HepG2 (cell line): Measurements from ENCODE around the gene IP6K3. TPM values are rescaled to one million over a fixed set of nuclear protein-coding genes. Genes with fewer than 3 reads are reported as not detected.

ENCODE experiments used
- AHR ChIP-seq: IDR thresholded peaks from 2 replicates; pipeline ENCODE4 v1.6.1; 2018; ENCODE audit warnings: missing genetic modification reagents, missing compliant biosample characterization
- CEBPB ChIP-seq: IDR thresholded peaks from 2 replicates; pipeline ENCODE4 v1.6.1; 2011; ENCODE audit warnings: low read depth, low read length, improper control_type of control experiment, borderline replicate concordance
- HOXD1 ChIP-seq: sonication (generic); formaldehyde crosslinking; IDR thresholded peaks from 2 replicates; pipeline ENCODE4 v1.5.0; 2020; ENCODE audit warnings: missing genetic modification reagents
- ZFP36 ChIP-seq: fragments of 150-350 bp; IDR thresholded peaks from 2 replicates; pipeline ENCODE4 v1.6.1; 2018; ENCODE audit warnings: borderline replicate concordance, low read length, low read depth; ENCODE audit not compliant: partially characterized antibody
- ZNF24 ChIP-seq: fragments of 450-650 bp; IDR thresholded peaks from 2 replicates; pipeline ENCODE4 v1.6.1; 2017; ENCODE audit warnings: antibody characterized with exemption, mild to moderate bottlenecking
- ZNF468 ChIP-seq: sonication (generic); formaldehyde crosslinking; IDR thresholded peaks from 2 replicates; pipeline ENCODE4 v1.8.0; 2022; ENCODE audit warnings: mild to moderate bottlenecking, moderate library complexity, missing genetic modification reagents
- polyA plus RNA-seq, 8 experiments: library from polyadenylated mRNA; depleted of rRNA in 3 of 8; stranded (reverse) in 7 of 8; unstranded in 1 of 8; fragments of >200 nt; fragmentation: Illumina TruSeq in 4 of 8; extraction: Trizol in 4 of 8; gene quantifications; 2 replicates each; pipeline versions ENCODE4 v1.2.1 to v1.2.3, GENCODE V29; 2011 to 2016; ENCODE audit warnings: low read depth in 4 of 8, missing spikeins in 1 of 8, mixed read lengths in 1 of 8; ENCODE audit not compliant: insufficient read depth in 1 of 8
- total RNA-seq, 5 experiments: library from RNA; depleted of rRNA; stranded (reverse); fragments of >200 nt; fragmentation: Illumina TruSeq; extraction: Trizol; gene quantifications; 2 replicates each; pipeline ENCODE4 v1.2.3, GENCODE V29; 2016; ENCODE audit warnings: low read depth in 1 of 5
- TF ChIP-seq, protein P1 (sequence below): sonication (generic); formaldehyde crosslinking; IDR thresholded peaks from 2 replicates; pipeline ENCODE4 v1.4.0; 2020; ENCODE audit warnings: missing genetic modification reagents
- TF ChIP-seq, protein P2 (sequence below): IDR thresholded peaks from 2 replicates; pipeline ENCODE4 v1.6.1; 2016
- TF ChIP-seq, protein P3 (sequence below): sonication (generic); formaldehyde crosslinking; IDR thresholded peaks from 2 replicates; pipeline ENCODE4 v1.5.0; 2020; ENCODE audit warnings: missing genetic modification reagents
- TF ChIP-seq, protein P4 (sequence below): sonication (generic); formaldehyde crosslinking; IDR thresholded peaks from 2 replicates; pipeline ENCODE4 v1.5.0; 2020; ENCODE audit warnings: missing genetic modification reagents
- TF ChIP-seq, protein P5 (sequence below): sonication (generic); formaldehyde crosslinking; IDR thresholded peaks from 2 replicates; pipeline ENCODE4 v1.4.0; 2020; ENCODE audit warnings: missing genetic modification reagents
- TF ChIP-seq, protein P6 (sequence below): sonication (generic); formaldehyde crosslinking; IDR thresholded peaks from 2 replicates; pipeline ENCODE4 v1.4.0; 2020; ENCODE audit warnings: missing genetic modification reagents, borderline replicate concordance

Gene IP6K3
- total and polyA plus RNA-seq, 2 of the 13 experiments (the other 11 are each of a cell fraction or from before 2014, with no cell fraction given) = 0.11 to 0.18 TPM

DNA sequence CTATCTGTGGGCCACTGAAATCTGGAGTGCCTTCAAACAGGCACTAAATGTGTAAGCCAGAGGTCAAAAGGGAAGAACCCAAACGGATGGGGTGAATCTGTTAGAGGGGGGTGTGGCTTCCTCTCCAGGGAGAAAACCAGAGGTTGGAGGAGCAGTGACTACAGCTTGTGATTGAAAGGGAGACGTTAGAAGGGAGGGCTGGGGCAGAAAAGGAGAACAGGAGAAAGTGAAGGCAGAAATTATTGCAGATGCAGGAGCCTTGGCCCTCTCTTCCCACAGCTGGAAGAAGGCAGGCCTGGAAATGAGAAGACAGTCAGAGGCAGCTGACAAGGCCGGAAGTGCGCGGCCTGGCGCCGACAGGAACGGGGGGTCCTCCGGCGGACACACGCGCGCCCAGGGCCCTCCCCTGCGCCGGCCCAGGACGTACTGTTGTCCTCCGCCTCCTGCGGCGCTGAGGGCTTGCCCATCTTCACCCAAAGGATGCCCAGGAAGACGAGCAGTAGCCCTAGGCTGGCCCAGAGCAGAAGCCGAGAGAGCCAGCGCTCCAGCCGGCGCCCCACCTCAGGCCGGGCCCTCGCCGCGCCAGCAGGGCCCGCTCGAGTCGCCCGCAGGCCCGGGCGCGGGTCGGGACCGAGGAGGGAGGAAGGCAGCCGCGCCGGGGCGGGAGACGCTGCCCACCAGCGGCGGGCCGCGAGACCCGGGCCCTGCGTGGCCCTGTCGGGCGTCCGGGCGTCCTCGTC, 41.4 kb upstream of the IP6K3 start (continued):
- TF ChIP-seq, protein P1, sequence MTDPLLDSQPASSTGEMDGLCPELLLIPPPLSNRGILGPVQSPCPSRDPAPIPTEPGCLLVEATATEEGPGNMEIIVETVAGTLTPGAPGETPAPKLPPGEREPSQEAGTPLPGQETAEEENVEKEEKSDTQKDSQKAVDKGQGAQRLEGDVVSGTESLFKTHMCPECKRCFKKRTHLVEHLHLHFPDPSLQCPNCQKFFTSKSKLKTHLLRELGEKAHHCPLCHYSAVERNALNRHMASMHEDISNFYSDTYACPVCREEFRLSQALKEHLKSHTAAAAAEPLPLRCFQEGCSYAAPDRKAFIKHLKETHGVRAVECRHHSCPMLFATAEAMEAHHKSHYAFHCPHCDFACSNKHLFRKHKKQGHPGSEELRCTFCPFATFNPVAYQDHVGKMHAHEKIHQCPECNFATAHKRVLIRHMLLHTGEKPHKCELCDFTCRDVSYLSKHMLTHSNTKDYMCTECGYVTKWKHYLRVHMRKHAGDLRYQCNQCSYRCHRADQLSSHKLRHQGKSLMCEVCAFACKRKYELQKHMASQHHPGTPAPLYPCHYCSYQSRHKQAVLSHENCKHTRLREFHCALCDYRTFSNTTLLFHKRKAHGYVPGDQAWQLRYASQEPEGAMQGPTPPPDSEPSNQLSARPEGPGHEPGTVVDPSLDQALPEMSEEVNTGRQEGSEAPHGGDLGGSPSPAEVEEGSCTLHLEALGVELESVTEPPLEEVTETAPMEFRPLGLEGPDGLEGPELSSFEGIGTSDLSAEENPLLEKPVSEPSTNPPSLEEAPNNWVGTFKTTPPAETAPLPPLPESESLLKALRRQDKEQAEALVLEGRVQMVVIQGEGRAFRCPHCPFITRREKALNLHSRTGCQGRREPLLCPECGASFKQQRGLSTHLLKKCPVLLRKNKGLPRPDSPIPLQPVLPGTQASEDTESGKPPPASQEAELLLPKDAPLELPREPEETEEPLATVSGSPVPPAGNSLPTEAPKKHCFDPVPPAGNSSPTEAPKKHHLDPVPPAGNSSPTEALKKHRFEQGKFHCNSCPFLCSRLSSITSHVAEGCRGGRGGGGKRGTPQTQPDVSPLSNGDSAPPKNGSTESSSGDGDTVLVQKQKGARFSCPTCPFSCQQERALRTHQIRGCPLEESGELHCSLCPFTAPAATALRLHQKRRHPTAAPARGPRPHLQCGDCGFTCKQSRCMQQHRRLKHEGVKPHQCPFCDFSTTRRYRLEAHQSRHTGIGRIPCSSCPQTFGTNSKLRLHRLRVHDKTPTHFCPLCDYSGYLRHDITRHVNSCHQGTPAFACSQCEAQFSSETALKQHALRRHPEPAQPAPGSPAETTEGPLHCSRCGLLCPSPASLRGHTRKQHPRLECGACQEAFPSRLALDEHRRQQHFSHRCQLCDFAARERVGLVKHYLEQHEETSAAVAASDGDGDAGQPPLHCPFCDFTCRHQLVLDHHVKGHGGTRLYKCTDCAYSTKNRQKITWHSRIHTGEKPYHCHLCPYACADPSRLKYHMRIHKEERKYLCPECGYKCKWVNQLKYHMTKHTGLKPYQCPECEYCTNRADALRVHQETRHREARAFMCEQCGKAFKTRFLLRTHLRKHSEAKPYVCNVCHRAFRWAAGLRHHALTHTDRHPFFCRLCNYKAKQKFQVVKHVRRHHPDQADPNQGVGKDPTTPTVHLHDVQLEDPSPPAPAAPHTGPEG (CRISPR knock-in tag) = no peak
- no peak for TF ChIP-seq HOXD1 (CRISPR knock-in tag)
- no peak for TF ChIP-seq ZFP36
- TF ChIP-seq, protein P2, sequence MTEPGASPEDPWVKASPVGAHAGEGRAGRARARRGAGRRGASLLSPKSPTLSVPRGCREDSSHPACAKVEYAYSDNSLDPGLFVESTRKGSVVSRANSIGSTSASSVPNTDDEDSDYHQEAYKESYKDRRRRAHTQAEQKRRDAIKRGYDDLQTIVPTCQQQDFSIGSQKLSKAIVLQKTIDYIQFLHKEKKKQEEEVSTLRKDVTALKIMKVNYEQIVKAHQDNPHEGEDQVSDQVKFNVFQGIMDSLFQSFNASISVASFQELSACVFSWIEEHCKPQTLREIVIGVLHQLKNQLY (CRISPR knock-in tag) = no peak
- no peak for TF ChIP-seq ZNF468
- TF ChIP-seq, protein P3, sequence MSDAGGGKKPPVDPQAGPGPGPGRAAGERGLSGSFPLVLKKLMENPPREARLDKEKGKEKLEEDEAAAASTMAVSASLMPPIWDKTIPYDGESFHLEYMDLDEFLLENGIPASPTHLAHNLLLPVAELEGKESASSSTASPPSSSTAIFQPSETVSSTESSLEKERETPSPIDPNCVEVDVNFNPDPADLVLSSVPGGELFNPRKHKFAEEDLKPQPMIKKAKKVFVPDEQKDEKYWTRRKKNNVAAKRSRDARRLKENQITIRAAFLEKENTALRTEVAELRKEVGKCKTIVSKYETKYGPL (CRISPR knock-in tag) = no peak
- TF ChIP-seq, protein P4, sequence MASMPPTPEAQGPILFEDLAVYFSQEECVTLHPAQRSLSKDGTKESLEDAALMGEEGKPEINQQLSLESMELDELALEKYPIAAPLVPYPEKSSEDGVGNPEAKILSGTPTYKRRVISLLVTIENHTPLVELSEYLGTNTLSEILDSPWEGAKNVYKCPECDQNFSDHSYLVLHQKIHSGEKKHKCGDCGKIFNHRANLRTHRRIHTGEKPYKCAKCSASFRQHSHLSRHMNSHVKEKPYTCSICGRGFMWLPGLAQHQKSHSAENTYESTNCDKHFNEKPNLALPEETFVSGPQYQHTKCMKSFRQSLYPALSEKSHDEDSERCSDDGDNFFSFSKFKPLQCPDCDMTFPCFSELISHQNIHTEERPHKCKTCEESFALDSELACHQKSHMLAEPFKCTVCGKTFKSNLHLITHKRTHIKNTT (CRISPR knock-in tag) = no peak
- no peak for TF ChIP-seq CEBPB
- no peak for TF ChIP-seq ZNF24
- TF ChIP-seq, protein P5, sequence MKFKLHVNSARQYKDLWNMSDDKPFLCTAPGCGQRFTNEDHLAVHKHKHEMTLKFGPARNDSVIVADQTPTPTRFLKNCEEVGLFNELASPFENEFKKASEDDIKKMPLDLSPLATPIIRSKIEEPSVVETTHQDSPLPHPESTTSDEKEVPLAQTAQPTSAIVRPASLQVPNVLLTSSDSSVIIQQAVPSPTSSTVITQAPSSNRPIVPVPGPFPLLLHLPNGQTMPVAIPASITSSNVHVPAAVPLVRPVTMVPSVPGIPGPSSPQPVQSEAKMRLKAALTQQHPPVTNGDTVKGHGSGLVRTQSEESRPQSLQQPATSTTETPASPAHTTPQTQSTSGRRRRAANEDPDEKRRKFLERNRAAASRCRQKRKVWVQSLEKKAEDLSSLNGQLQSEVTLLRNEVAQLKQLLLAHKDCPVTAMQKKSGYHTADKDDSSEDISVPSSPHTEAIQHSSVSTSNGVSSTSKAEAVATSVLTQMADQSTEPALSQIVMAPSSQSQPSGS (CRISPR knock-in tag) = no peak
- TF ChIP-seq, protein P6, sequence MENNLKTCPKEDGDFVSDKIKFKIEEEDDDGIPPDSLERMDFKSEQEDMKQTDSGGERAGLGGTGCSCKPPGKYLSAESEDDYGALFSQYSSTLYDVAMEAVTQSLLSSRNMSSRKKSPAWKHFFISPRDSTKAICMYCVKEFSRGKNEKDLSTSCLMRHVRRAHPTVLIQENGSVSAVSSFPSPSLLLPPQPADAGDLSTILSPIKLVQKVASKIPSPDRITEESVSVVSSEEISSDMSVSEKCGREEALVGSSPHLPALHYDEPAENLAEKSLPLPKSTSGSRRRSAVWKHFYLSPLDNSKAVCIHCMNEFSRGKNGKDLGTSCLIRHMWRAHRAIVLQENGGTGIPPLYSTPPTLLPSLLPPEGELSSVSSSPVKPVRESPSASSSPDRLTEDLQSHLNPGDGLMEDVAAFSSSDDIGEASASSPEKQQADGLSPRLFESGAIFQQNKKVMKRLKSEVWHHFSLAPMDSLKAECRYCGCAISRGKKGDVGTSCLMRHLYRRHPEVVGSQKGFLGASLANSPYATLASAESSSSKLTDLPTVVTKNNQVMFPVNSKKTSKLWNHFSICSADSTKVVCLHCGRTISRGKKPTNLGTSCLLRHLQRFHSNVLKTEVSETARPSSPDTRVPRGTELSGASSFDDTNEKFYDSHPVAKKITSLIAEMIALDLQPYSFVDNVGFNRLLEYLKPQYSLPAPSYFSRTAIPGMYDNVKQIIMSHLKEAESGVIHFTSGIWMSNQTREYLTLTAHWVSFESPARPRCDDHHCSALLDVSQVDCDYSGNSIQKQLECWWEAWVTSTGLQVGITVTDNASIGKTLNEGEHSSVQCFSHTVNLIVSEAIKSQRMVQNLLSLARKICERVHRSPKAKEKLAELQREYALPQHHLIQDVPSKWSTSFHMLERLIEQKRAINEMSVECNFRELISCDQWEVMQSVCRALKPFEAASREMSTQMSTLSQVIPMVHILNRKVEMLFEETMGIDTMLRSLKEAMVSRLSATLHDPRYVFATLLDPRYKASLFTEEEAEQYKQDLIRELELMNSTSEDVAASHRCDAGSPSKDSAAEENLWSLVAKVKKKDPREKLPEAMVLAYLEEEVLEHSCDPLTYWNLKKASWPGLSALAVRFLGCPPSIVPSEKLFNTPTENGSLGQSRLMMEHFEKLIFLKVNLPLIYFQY (CRISPR knock-in tag) = no peak
- TF ChIP-seq AHR (CRISPR knock-in tag) = 0 out of 2 replicates have a peak, but pooled peaks have one; percentile 24
